CD1c-positive myeloid dendritic cell (primary cell): ENCODE data around the gene ACTG1.
"Not testable (repeated sequence)": the region's sequence is repeated elsewhere in the genome, so short reads cannot be mapped to it uniquely, and the experiment has no call there.

ENCODE experiments used
- DNase-seq: peaks from one replicate; pipeline ENCODE4 v3.0.0-alpha.2; 2016; ENCODE audit errors: extremely low spot score

Gene ACTG1

GRCh38 chr17:81532490-81533287, 20.1 kb upstream of the ACTG1 start:
- no peak for DNase-seq

DNA sequence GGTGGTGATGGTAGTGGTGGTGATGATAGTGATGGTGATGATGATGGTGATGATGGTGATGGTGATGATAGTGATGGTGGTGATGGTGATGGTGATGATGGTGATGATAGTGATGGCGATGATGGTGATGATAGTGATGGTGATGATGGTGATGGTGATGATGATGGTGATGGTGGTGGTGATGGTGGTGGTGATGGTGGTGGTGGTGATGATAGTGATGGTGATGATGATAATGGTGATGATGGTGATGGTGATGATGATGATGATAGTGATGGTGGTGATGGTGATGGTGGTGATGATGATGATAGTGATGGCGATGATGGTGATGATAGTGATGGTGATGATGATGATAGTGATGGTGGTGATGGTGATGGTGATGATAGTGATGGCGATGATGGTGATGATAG, 19.4 kb upstream of the ACTG1 start:
- not testable (repeated sequence) for DNase-seq

DNA sequence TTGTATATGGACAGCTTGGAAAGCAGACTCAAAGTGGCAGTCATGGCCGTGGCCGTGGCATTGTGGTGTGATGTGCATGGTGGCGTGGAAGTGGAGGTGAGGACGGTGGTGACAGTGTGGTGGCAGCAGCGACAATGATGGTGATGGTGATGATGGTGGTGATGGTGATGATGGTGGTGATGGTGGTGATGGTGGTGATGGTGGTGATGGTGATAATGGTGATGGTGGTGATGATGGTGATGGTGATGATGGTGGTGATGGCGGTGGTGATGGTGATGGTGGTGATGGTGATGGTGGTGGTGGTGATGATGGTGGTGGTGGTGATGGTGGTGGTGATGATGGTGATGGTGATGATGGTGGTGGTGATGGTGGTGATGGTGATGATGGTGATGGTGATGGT, 18.4 kb upstream of the ACTG1 start:
- DNase-seq: not testable (repeated sequence)

DNA sequence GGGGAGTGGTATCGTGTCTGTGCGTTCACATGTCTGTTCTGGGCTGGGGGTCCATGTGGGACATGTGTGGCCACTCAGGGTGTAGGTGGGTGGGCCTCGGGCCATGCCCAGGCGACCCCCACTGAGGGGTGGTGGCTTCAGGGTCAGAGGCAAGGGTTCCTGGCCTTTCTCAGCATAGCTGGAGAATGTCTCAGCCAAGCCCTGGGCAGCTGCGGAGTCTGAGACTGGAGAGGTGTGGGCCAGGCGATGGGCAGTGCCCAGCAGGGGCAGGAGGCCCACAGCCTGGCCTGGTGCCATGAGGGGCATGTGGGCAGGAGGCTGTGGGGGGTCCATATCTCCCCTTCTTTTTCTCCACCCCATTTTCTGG, 16.8 kb upstream of the ACTG1 start:
- DNase-seq: no peak

GRCh38 chr17:81528651-81529436, 16.2 kb upstream of the ACTG1 start:
- no peak for DNase-seq

GRCh38 chr17:81528384-81528650, 15.7 kb upstream of the ACTG1 start:
- DNase-seq: no peak

- DNase-seq: no peak
Measured at GRCh38 chr17:81527591-81528383, 15.2 kb upstream of the ACTG1 start, which contains the start of gene FSCN2. Gene FSCN2 (plus strand): TSS chr17:81528377. CDS start chr17:81528532, 155 bp downstream.

GRCh38 chr17:81526662-81527571, 14.3 kb upstream of the ACTG1 start:
- no peak for DNase-seq

DNA sequence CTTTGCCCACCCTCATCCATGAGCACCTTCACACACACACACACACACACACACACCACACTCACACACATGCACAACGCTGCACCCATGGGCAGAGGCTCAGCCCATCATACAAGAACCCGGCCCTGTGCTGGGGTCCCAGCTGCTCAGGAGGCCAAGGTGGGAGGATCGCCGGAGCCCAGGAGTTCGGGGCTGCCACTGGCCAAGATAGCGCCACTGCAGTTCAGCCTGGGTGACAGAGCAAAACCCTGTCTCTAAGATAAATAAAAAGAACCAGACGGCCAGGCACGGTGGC, 12.2 kb upstream of the ACTG1 start:
- DNase-seq: no peak

DNA sequence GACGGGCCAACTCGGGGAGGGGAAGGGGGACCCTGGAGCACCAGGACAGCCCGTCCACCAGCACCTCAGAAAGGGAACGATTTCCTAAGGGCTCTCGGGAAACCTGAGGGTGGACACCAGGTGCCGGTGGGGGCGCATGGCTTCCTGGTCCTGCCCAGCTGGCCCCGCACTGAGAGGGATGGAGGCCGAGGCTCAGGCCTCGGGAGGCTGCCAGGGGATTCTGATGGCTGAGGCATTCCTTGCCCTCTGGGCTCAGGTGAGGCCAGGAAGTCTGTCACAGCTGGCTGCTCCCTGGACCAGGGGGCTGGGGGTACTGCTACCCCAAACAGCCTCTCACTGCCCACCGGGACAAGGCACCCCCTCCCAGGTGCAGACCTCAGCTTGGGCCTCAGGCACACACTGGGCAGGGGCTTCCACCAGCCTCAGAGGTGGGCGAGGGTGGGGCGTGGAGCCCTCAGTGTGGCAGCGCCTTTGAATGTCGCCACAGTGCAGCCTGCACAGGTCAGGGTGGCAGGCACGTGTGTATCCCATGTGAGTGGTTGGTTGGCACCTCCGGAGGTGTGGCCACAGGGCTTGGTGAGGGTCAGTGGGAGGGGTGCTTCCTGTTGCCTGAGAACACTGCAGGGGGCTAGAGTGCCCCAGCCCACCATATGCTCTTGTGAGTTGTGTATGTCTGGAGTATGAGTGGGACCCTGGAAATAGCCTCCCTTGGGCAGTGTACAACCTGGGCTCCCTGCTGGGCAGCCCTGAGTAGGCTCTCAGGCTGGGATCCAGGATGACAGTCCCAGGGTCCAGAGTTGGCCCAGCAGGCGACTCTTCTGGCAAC, 11.7 kb upstream of the ACTG1 start:
- DNase-seq: no peak

DNA sequence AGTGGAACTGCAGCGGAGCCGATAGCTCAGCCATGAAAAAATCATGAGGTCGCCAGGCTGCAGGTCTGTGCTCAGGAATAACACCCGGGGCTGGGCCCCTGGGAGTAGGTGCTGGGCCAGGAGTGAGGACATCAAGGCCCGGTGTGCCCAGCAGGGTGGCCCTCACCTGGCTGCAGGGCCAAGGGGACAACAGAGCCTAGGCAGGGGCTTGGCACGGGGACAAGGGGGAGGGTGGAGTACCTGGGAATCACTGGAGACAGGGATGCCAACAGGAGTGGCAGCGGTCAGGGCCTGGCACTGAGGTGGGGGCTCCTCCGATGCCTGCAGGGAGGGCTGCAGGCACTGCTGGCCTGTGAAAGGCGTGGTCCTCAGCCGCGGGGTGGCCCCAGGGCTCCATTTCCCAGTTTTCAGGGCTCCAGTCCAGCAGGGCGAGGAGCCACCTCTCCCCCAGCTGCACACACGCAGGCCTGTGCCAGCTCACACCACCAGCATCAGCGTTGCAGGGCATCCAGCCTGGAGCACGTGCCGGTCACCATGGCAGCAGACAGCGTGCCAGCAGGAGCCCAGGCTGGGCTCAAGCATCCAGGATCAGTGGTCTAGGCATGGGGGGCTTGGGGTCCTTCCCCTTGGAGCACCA, 10.9 kb upstream of the ACTG1 start:
- no peak for DNase-seq

DNA sequence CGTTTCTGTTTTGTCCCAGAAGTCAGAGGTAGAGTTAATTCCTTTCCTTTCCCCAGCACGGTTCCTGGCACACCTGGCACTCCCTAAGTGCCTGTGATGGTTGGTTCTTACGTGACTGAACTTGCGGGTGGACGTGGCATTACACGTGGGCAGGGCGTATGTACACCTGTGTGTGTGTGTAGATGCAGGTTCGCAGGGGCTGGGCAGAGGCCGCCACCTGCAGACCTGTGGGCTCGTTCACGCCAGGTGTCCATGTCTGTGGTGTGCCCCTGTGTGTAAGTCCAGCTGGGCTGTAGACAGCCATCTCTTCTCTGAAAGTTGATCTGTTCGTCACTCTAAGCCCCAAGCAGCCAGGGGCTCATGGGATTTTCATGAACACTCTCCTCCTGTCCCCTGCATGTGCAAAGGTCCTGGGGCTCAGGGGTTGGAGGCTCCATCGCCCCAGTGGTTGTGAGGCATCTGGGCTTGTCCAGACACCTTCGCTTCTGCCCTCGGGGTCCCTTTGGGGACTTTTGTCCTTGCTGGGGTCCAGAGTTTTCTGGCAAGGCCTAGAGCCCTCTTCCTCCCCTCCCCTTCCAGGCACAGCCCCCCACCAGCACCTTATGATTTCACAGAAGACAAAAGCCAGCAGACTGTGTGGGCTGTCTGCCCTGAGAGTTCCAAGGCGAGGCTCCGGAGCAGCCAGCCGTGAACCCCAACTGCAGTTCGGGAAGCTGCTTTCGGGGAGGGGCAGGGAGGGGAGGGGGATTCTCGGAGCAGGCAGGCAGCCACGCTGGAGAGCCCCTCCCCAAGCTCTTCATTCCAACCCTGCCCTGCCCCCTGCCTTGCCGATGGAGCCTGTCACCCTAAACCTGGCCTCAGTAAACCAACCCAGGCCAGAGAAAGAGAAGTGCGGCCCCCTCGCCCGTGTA, 10.1 kb upstream of the ACTG1 start:
- peak; percentile 42 for DNase-seq

GRCh38 chr17:81520021-81520901, 7.7 kb upstream of the ACTG1 start:
- no peak for DNase-seq

GRCh38 chr17:81519284-81520020, 6.9 kb upstream of the ACTG1 start:
- peak; percentile 44 for DNase-seq

DNA sequence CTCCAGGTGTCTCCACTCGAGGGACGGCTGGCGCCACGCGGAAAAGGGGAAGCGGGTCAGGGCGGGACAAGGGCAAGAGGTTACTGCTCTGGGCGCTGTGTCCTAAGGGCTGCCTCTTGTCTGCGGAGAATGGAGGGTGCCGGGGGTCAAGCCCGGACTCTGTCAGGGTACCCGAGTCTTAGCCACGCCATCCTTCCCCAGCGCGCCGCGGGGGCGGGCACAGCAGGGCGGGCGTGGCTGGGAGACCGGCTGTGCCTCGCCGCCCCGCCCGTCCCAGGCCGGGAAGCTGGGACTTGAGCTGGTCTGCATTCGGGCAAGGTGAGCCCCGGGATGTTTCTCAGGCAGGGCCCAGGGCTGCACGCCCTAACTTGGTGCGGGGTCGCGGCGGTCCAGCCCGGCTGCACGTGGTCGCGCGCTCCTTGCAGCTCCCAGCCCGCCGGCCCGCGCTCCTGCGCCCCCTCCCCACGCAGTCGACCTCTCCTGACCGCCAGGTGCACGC, 6.2 kb upstream of the ACTG1 start:
- DNase-seq: peak; percentile 49

- DNase-seq: no peak
Measured at GRCh38 chr17:81518113-81518784, 5.7 kb upstream of the ACTG1 start.
